Adipocyte (in vitro differentiated cells): ENCODE data around the gene JAML.

ENCODE experiments used
- DNase-seq: peaks from one replicate; pipeline ENCODE4 v3.0.0-alpha.2; 2015; ENCODE audit warnings: low read depth
- H3K27me3 ChIP-seq: replicated peaks from 2 replicates; pipeline ENCODE4 v1.7.0; 2013; ENCODE audit warnings: mild to moderate bottlenecking, low read length, moderate library complexity; ENCODE audit not compliant: control insufficient read depth, insufficient read depth
- H3K36me3 ChIP-seq: 2 replicates; pipeline ENCODE4 v1.7.0; 2013; ENCODE audit warnings: low read length, mild to moderate bottlenecking, moderate library complexity; ENCODE audit not compliant: control insufficient read depth, insufficient read depth, severe bottlenecking
- H3K4me1 ChIP-seq: 2 replicates; pipeline ENCODE4 v1.7.0; 2013; ENCODE audit warnings: mild to moderate bottlenecking, low read length, moderate library complexity; ENCODE audit not compliant: control insufficient read depth, insufficient read depth
- H3K4me3 ChIP-seq: 2 replicates; pipeline ENCODE4 v1.7.0; 2013; ENCODE audit warnings: mild to moderate bottlenecking, low read length, moderate library complexity
- H3K9ac ChIP-seq: 2 replicates; pipeline ENCODE4 v1.7.0; 2013; ENCODE audit warnings: mild to moderate bottlenecking, low read length, moderate library complexity
- H3K9me3 ChIP-seq: 2 replicates; pipeline ENCODE4 v1.7.0; 2013; ENCODE audit warnings: mild to moderate bottlenecking, low read length, moderate library complexity; ENCODE audit not compliant: control insufficient read depth

Gene JAML

DNA sequence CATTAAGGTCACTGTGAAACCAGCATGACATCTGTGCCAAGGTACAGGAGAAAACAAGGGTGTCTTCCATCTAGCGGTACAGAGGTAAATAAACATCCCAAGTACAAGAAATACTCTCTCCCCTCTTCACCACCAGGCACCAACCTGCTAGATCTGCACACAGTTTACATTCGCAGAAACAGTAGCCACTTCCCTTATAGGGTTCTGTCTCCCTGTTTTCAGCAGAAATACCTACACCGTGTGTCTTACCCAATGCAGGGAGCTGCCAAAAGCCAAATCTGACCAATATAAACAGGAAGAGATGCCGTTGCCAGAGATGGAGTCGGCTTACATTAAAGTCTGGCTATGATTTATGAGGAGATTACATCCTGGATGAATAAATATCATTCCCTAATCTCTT lies 73.4 kb downstream of the JAML start:
- Histone ChIP-seq H3K27me3 (peaks cover 80% of the 10 kb centered on the region), H3K9me3 (no peaks in the 10 kb centered on the region)

DNA sequence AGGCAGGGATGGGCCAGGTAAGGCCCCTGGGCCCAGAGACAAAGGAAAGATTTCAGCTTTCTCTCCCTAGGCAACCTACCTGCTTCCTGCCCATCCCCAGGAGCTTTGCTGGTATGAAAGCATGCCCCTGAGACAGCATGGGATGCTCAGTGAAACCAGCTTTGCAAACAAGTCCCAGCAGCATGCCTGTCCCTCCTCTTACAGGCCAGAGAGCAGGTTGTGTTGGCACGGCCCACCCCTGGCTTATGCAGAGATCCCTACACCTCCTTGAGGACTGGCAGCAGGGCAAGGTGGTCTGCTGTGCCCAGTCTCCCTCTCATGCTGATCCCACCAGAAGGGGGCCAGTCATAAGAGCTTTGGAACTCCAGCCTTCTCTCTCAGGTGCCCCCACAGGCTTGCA lies 75.3 kb downstream of the JAML start:
- peaks cover 8% of the 10 kb centered on the region for H3K4me1 ChIP-seq
- no peak overlapping the region for H3K4me3 ChIP-seq
- H3K9ac ChIP-seq = no peak overlapping the region
- H3K9me3 ChIP-seq = no peaks in the 10 kb centered on the region
- H3K36me3 ChIP-seq = no peaks in the 10 kb centered on the region
- H3K27me3 ChIP-seq = peaks cover 70% of the 10 kb centered on the region
- no peak for DNase-seq

More for the DNA sequence above, 73.4 kb downstream of the JAML start:
- no peak for DNase-seq
- Histone ChIP-seq H3K4me1 (peaks cover 5% of the 10 kb centered on the region), H3K4me3 (no peak overlapping the region), H3K9ac (no peak overlapping the region), H3K36me3 (no peaks in the 10 kb centered on the region)

DNA sequence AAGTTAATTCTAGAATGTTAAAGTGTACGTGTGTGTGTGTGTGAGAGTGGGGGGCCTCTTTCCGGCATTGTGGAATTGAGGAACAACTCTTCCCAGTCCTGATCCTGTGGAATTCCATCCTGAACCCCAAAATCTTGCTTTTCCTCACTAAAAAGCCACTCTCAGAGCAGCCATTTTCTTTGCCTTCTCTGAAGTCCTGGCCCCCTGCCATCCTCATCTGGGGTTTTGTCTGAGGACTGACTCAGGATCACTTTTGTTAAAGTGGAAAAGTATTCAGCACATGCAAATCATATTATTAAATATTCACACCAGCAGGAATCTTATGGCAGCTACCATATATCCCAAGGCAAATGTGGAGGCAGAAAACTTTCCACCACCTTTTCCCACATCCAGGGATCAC lies 76.0 kb downstream of the JAML start:
- H3K27me3 ChIP-seq = peaks cover 70% of the 10 kb centered on the region
- peaks cover 8% of the 10 kb centered on the region for H3K4me1 ChIP-seq
- no peaks in the 10 kb centered on the region for H3K9me3 ChIP-seq
- H3K36me3 ChIP-seq = no peaks in the 10 kb centered on the region
- no peak overlapping the region for H3K4me3 ChIP-seq
- DNase-seq = no peak
- no peak overlapping the region for H3K9ac ChIP-seq

DNA sequence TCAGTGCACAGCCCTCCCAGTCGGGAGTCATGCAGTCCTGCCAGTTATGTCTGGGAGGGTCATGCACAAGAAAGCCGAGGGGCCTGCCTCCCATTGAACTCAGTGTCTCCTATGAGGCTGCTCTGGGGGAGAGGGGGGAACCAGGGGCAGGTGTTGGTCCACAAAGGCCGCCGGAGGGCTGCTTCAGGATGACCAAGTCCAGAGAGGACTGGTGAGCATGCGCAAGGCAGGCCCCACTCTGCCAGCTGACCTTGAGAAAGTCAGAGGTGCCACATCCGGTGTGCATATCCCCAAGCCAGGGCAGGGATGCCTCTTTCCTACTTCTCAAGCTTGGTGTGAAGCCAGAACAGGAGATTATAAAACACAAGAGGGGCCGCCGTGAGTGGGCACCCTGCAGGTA lies 76.6 kb downstream of the JAML start:
- no peak for DNase-seq
- Histone ChIP-seq H3K4me1 (peaks cover 8% of the 10 kb centered on the region), H3K4me3 (no peak overlapping the region), H3K27me3 (peaks cover 72% of the 10 kb centered on the region), H3K9me3 (no peaks in the 10 kb centered on the region), H3K9ac (no peak overlapping the region), H3K36me3 (no peaks in the 10 kb centered on the region)

DNA sequence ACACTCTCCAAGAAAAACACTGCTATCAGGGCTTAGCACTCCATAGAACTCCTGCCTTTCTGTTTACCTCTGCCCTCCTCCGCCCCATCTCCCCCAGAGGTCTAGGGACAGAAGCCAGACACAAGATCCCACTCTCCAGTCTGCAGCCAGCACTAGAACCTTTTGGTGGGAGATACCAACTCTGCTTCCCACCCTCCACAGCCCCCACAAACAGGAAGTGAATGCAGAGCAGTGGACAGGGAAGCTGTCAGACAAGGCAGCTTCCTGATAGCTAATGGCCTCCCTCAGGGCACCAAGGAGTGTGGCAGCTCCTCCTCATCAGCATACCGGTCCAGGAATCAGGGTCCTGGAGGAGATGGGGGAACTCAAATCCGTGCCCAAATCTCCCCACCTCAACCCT lies 77.3 kb downstream of the JAML start:
- peaks cover 3% of the 10 kb centered on the region for H3K4me1 ChIP-seq
- no peaks in the 10 kb centered on the region for H3K9me3 ChIP-seq
- H3K36me3 ChIP-seq = no peaks in the 10 kb centered on the region
- no peak for DNase-seq
- peaks cover 79% of the 10 kb centered on the region for H3K27me3 ChIP-seq
- no peak overlapping the region for H3K4me3 ChIP-seq
- no peak overlapping the region for H3K9ac ChIP-seq

DNA sequence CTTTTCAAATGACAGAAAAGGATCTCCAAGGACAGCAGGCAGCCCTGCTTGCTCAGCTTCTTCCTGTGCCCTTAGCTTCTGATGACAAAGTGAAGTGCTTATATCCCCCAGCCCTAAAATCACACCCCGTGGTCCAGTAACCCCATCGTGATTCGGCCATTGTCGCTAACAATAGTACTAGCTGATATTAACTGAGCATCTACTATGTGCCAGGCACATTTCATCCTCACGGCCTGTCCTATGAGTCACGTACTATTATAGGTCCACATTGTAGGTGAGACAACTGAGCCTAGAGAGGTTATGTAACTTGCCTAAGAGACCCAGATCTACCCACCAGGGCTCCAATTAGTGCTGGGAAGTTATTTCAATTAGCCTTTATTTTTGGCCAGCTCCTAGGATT lies 78.3 kb downstream of the JAML start:
- Histone ChIP-seq H3K4me3 (no peak overlapping the region), H3K9ac (no peak overlapping the region), H3K36me3 (no peaks in the 10 kb centered on the region), H3K9me3 (no peaks in the 10 kb centered on the region), H3K4me1 (peaks cover 3% of the 10 kb centered on the region), H3K27me3 (peaks cover 79% of the 10 kb centered on the region)
- DNase-seq = no peak

DNA sequence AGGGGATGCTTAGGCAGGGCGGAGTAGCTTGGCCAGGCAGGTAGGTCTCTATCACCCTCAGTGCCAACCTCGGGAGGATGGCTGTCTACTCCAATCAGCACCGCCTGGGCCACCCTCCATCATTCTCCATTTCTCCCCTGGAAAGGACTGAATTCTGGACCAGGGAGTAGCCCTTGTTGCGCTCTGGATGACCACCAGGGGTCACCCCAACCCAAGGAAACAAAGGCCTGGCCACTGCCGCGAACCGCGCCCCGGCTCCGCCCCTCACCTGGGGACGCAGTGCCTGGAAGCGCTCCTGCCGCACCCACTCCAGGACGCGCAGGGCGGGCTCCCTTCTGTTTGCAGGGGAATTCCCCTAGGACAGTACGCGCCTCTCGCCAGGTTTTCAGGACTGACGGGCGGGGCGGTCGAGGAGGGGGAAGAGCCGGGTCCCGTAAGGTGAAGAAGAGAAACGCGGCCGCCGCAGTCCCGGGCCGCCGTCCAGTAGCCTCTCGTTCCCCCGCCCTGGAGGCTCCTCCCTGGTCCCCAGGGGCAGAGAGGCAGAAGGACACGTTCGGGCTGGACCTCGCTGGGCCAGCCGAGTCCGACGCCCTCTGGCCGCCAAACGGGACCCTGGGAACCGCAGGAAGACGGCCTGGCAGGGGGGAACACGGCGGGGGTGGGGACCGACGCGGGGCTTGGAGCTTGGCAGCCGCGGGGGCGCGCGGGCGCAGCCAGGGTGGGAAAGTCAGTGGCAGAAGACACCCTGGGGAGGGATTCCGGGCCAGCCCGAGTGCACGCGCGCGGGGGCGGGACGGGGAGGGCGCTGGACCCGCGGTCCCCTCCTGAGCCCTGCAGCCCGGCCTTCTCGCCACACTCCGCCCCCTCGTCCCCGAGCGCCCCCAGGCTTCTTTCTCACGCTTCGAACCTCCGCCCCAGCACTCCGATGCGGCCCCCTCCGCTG lies 79.3 kb downstream of the JAML start:
- H3K4me3 ChIP-seq = peak overlapping the region; percentile 72
- no peak overlapping the region for H3K9ac ChIP-seq
- DNase-seq = peak; percentile 83
- H3K36me3 ChIP-seq = no peaks in the 10 kb centered on the region
- peaks cover 3% of the 10 kb centered on the region for H3K4me1 ChIP-seq
- H3K9me3 ChIP-seq = no peaks in the 10 kb centered on the region
- peaks cover 79% of the 10 kb centered on the region for H3K27me3 ChIP-seq

DNA sequence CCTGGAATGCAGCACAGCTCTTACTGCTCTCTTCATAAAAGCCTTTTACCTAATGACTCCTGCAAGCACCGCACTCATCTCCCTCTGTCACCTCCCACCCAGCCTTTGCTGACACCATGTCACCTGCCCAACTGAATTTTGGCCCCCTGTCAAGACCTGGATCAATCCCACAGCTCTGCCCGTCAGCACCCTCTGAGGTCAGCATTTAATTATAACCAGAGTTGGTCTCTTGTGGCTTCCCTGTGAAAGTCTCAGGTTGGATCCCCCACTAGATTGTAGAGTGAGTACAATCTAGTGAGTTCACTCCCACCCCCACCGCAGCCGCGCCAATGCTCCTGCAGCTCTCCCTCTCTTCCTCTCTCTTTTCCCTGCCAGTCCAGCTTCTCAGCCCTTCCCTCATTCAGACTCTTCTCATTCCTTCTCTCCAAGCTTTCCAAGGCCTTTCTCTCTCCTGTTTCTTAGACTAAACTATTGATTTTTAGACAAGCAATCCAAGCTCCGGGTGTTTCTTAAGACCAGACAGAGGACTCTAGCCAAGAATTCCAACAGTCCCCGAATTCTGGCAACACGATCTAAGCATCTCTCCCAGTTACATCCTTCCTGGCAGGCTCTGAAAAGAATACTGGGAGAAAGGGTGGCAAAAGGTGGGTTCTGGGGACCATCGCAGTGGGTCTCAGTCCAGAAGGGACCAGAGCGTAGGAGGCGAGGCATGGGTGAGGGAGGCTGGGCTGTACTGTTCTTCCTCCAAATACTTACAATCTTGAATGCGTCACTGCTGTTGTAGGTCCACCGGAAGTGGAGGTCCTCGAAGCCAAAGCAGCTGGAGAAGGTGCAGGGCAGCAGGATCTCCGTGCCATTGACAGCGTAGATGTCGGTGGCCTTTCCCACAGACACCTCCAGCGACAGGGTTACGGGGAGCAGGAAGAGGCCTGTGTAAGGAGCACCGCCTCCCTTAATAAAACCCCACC lies 80.2 kb downstream of the JAML start:
- Histone ChIP-seq H3K36me3 (no peaks in the 10 kb centered on the region), H3K27me3 (peaks cover 78% of the 10 kb centered on the region), H3K9ac (no peak overlapping the region), H3K4me1 (peaks cover 3% of the 10 kb centered on the region), H3K9me3 (no peaks in the 10 kb centered on the region), H3K4me3 (no peak overlapping the region)
- no peak for DNase-seq
